ENCODE results near the gene SAT2.
"Not testable (repeated sequence)": the region's sequence is repeated elsewhere in the genome, so short reads cannot be mapped to it uniquely, and the experiment has no call there.

SAT2 gene

GRCh38 chr17:7627250-7628121 is at the start of gene SAT2:
TSS of gene SAT2 (minus strand) at chr17:7627821. CDS start at chr17:7627635, 186 bp downstream.
- DNase-seq: peak; percentile 96 to 97

GRCh38 chr17:7676533-7676932 is 48.9 kb upstream of the SAT2 start:
- DNase-seq: no peak

GRCh38 chr17:7674934-7675333 is 47.3 kb upstream of the SAT2 start:
- no peak for DNase-seq

- DNase-seq: peak in 1 of 2 experiments; percentile 39
These were observed 45.6 kb upstream of the SAT2 start for GRCh38 chr17:7673239-7673638.

- no peak for DNase-seq
These were observed 40.9 kb upstream of the SAT2 start for GRCh38 chr17:7668482-7668881.

- DNase-seq: no peak
These were observed 40.2 kb upstream of the SAT2 start for GRCh38 chr17:7667656-7668406.

- no peak for DNase-seq
These were observed 29.5 kb upstream of the SAT2 start for GRCh38 chr17:7656958-7657609.

- no peak for DNase-seq
These were observed 27.9 kb upstream of the SAT2 start for GRCh38 chr17:7655541-7655840.

- DNase-seq: no peak
These were observed 27.4 kb upstream of the SAT2 start for GRCh38 chr17:7654832-7655540.

GRCh38 chr17:7652388-7653356 is 25.1 kb upstream of the SAT2 start:
- no peak for DNase-seq

- no peak for DNase-seq
These were observed 24.2 kb upstream of the SAT2 start for GRCh38 chr17:7651665-7652387.

GRCh38 chr17:7651097-7651664 is 23.6 kb upstream of the SAT2 start:
- DNase-seq: no peak

GRCh38 chr17:7650509-7651096 is 23.0 kb upstream of the SAT2 start, which contains the start of gene ATP1B2:
TSS of gene ATP1B2 (plus strand) at chr17:7650926. CDS start at chr17:7651519, 593 bp downstream.
- peak in 1 of 2 experiments; percentile 40 for DNase-seq

- DNase-seq: no peak
These were observed 19.4 kb upstream of the SAT2 start for GRCh38 chr17:7647018-7647417.

- no peak for DNase-seq
These were observed 18.8 kb upstream of the SAT2 start for GRCh38 chr17:7646457-7646856.

GRCh38 chr17:7644775-7645174 is 17.2 kb upstream of the SAT2 start:
- DNase-seq: no peak

GRCh38 chr17:7641635-7642034 is 14.0 kb upstream of the SAT2 start:
- not testable (repeated sequence) for DNase-seq

- DNase-seq: no peak
These were observed 13.2 kb upstream of the SAT2 start for GRCh38 chr17:7640783-7641182.

GRCh38 chr17:7636163-7636562 is 8.5 kb upstream of the SAT2 start:
- DNase-seq: no peak

- peak; percentile 61 to 62 for DNase-seq
These were observed 6.8 kb upstream of the SAT2 start for GRCh38 chr17:7634384-7634783.

All from SHP77 (cell line).